Kidney tubule cell (primary cell): ENCODE measurements around the gene KIAA1671.

ENCODE experiments used
- DNase-seq: peaks from one replicate; pipeline ENCODE4 v3.0.0-alpha.2; 2018; ENCODE audit warnings: low spot score

KIAA1671 gene

DNA sequence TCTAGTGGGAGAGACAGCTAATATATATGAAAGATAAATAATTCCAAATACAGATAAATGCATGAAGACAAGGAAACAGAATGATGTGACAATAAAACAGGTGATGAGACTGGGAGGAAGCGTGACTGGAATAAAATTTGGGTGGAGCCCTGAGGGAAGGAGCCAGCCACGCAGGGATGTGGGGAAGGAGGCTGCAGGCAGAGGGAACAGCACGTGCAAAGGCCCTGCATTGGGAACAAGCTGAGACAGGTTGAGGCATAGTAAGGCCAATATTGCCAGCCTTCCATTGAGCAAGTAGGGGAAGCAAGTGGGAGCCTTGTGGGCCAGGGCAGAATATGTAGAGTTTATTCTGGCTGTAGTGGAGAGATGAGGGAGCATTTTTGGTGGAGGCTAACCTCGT lies 139.6 kb downstream of the KIAA1671 start:
- no peak for DNase-seq

GRCh38 chr22:25094579-25094978 lies 142.1 kb downstream of the KIAA1671 start:
- no peak for DNase-seq

GRCh38 chr22:25095869-25096268 lies 143.4 kb downstream of the KIAA1671 start:
- DNase-seq: no peak

- no peak for DNase-seq
These were observed 144.3 kb downstream of the KIAA1671 start for GRCh38 chr22:25096638-25097405.

- DNase-seq: no peak
These were observed 146.0 kb downstream of the KIAA1671 start for GRCh38 chr22:25098445-25099081.

- DNase-seq: no peak
These were observed 146.7 kb downstream of the KIAA1671 start for GRCh38 chr22:25099202-25099601.

DNA sequence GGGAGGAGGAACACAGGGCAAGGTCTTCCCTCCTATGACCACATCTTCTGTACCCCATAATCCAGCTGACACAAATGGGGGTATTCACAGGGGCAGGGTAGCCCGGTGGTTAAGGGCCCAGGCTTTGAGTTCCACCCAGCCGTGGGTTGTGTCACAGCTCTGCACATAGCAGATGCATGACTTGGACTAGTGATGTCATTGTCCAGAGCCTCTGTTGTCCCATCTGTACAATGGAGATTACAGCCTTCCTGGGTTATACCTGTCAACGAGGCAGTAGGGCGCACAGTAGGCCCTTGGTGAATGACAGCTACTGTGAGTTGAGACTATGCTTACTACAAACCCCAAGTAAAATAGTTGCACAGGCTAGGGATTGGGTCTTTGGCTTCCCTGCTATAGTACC lies 147.9 kb downstream of the KIAA1671 start:
- DNase-seq: no peak

DNA sequence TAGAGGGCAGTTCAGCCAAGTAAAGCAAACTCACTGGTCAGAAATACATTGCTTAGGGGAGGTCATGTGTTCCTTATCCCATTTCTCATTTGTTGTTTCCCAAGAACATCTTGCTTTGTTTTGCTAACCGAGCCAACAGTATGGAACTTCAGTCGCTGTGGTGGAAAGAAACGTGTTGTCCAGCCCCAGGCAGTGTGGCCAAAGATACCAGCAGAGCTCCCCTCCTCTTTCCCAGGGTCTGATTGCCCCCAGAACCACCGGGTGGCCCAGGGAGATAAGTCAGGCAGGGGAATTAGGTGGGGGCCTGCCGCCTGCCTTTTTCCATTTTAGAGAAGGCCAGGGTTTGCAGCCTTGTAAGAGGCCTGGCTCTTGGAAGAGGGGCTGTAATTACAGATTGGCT lies 148.4 kb downstream of the KIAA1671 start:
- DNase-seq: no peak

- peak; percentile 16 for DNase-seq
These were observed 149.0 kb downstream of the KIAA1671 start for GRCh38 chr22:25101501-25101900.

DNA sequence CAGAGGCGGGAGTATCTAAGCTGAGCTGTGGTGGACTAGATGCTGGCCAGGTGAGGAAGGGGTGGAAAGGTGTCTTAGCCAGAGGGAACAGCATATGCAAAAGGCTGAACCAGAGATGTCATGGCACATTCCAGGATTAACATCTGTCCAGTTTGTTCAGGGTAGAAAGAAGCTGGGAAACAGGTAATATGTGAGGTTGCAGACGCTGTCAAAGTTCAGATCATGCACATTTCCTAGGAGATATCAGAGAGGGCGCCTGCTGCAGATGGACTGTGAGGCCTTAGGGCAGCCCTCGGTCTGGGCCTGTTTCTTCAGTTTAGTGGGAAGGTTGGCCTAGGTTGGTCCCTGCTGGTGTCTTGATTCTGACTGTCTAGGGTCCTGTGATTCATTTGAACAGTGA lies 149.5 kb downstream of the KIAA1671 start:
- no peak for DNase-seq

DNA sequence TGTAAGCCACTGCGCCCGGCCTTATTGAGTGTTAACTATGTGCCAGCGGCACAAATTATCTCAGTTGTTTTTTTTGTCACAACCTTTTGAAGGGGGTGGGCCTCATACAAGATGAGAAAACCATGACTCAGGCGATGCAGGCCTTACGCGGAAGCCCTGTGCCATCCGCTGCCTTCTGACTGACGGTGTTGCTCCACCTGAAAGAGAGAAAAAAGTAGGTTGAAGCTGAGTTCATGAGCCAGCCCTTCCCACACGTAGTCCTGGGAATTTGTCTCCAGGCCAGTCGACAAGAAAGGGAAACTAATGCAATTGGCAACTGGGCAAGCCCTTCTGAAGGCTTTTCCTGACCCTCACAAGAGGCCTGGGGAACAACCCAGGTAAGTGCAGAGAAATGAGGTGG lies 150.2 kb downstream of the KIAA1671 start:
- DNase-seq: peak; percentile 18

GRCh38 chr22:25104367-25104766 lies 151.9 kb downstream of the KIAA1671 start:
- no peak for DNase-seq

DNA sequence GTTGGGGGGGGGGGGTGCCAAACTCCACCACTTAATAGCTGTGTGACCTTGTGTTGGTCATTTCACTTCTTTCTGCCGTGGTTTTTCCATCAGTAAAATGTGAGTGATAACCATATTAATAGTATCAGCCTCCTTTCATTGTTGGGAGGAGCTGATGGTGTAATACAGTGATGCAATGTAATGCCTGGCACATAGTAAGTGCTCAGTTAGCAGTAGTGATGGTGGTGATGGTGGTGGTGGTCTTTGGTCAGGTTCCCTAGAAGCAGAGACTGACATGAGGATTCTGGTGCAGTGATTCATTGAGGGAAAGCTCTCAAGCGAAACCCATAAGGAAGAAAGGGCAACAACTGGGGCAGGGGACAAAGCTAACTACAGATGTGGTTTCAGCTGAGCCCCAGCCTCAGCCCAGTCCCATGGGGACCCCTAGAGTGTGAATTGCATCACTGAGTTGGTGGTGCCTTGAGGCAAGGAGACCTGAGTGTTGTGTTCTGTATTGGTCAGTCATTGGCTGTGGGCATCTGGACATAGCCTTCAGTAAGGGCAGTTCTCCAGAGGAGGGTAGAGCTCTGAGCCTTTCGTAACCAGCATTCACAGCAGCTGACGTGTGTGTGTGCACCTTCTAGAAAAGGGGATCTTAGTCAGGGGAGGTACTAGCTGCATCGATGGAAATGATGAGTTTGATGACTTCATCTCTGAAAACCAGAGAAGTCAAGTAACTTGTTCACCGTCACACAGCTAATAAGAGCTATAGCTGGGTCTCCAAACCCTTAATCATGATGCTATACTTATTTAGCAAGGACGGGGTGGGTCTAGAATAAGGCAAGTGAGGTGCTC lies 153.5 kb downstream of the KIAA1671 start:
- DNase-seq: peak; percentile 35

GRCh38 chr22:25109878-25110595 lies 157.5 kb downstream of the KIAA1671 start:
- DNase-seq: no peak

GRCh38 chr22:25110596-25110845 lies 158.0 kb downstream of the KIAA1671 start:
- DNase-seq: no peak

GRCh38 chr22:25110846-25111578 lies 158.5 kb downstream of the KIAA1671 start:
- peak; percentile 97 for DNase-seq

DNA sequence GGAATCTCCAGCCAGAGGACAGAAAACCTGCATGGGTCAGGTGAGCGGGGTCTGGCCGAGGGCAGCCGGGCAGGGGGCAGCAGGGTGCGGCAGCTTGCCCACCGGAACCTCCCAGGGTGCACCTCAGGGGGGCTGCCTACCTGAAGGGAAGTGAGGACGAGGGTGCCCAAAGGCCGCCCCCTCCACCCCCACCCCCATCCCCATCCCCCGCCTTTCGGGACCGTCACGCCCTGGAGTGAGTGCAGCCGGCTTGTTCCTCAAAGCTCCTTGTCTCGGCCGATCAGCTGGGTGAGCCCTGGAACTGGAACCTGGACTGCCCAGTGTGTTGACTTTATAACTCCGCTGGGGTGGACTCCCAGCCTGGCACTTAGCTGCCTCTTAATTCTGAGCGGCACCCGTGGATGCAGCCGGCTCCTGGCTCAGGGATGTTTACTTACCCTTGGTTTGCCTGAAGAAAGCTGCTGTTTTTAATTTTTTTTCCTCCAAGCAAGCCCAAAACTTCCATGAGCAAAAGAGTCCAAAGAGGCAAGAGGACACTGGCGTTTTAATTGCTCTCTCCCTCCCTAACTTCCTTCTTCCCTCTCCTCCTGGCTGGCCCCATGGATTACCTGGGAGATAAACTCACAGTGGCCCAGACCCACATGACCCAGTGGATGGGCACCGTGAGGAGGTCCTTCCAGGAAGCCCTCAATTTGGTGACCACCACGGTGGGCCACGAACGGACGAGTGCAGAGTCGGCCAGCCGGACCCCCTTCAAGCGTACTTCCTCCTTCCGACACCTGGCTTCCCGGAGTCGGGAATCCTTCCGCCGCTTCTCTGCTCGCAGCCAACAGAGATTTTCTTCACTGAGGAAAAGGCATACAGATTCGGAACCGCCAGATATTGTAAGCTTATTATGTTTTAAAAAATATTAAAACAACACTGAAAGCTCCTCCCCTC lies 159.3 kb downstream of the KIAA1671 start:
- DNase-seq: no peak

DNA sequence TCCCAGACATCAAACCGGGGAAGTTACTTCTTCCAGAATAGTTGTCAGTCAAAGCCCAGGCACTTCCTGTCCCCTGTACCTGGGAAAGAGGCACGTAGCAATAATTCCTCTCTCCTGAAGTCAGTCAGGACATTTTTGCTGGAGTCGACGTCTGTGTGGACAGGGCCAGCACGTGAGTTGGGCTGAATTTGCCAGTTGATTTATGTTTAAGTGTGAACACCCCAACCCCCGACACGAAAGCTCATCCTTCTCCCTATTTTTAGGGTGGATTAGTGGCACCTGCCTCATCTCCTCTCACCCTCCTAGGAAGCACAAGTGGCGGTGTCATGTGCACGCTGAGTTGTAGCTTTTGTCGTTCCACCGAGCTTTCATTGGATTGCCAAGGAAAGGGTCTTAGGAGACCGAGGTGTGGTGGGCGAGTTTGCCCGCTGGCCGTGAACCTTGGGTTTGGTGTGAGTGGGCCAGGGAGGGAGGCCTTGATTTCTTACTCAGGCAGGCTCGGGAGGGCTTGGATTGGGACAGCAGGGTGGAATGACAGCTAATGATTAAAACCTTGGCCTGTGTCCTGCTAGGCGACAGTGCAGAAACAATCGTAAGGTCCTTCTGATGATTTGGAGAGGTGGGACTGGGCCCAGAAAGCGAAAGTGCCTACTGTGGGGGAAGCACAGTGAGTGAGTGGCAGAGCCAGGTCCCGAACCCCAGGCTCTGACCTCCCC lies 160.2 kb downstream of the KIAA1671 start:
- peak; percentile 72 for DNase-seq

- peak; percentile 81 for DNase-seq
These were observed 160.8 kb downstream of the KIAA1671 start for GRCh38 chr22:25113316-25113721.
